ENCODE results near the gene SMARCC1.

GRCh38 chr3:47613722-47614121, 168.0 kb downstream of the SMARCC1 start:
- TF ChIP-seq CTCF (IDR thresholded peaks at IDR 0.05) (no peak), POLR2AphosphoS5 (IDR thresholded peaks at IDR 0.05; ENCODE audit: low read depth, low read length) (no peak), REST (IDR thresholded peaks at IDR 0.05; ENCODE audit: insufficient read depth in 1 of 2, low read depth in 2 of 2, low read length in 1 of 2) (no peak), SIN3A (IDR thresholded peaks at IDR 0.05; ENCODE audit: borderline replicate concordance, insufficient read depth, low read depth, low read length) (no peak)

Data from Panc1 (cell line).